WTC11 (cell line): ENCODE measurements around the gene TSPAN4. TPM values are rescaled to one million over a fixed set of nuclear protein-coding genes. Genes with fewer than 3 reads are reported as not detected.

Source experiments
- ATAC-seq: fragments of 200-7000 bp; cut with Tn5 transposase; 2 replicates; pipeline ENCODE4 v1.10.0; 2021; ENCODE audit warnings: mild to moderate bottlenecking, moderate library complexity
- CTCF ChIA-PET: fragments of 300-600 bp; sonication (Branson Sonifier 250); formaldehyde crosslinking; loops from one replicate; lab custom pipeline; 2021; ENCODE audit warnings: antibody characterized with exemption; lab: Charles Lee
- POLR2A ChIA-PET: fragments of 350-600 bp; sonication (Branson Sonifier 250); formaldehyde crosslinking; loops from one replicate; lab custom pipeline; 2021; ENCODE audit warnings: antibody characterized with exemption; lab: Charles Lee
- DNase-seq: peaks from one replicate; pipeline ENCODE4 v3.0.0; 2021; ENCODE audit warnings: low spot score
- H3K27ac Mint-ChIP-seq: 2 replicates; pipeline ENCODE4 v1.8.0; 2021; ENCODE audit warnings: mixed read lengths
- H3K27me3 Mint-ChIP-seq: 2 replicates; pipeline ENCODE4 v1.8.0; 2021; ENCODE audit warnings: low read depth, mild to moderate bottlenecking, moderate library complexity, mixed read lengths
- H3K36me3 Mint-ChIP-seq: 2 replicates; pipeline ENCODE4 v1.8.0; 2021; ENCODE audit warnings: mixed read lengths
- H3K4me1 Mint-ChIP-seq: 2 replicates; pipeline ENCODE4 v1.8.0; 2022; ENCODE audit warnings: mixed read lengths
- H3K4me3 Mint-ChIP-seq: 2 replicates; pipeline ENCODE4 v1.8.0; 2021; ENCODE audit warnings: mild to moderate bottlenecking, moderate library complexity, mixed read lengths
- H3K9me3 Mint-ChIP-seq: 2 replicates; pipeline ENCODE4 v1.8.0; 2021; ENCODE audit warnings: mixed read lengths
- ATF1 ChIP-seq: sonication (generic); formaldehyde crosslinking; IDR thresholded peaks from 2 replicates; pipeline ENCODE4 v1.8.1; 2023; ENCODE audit warnings: mild to moderate bottlenecking, moderate library complexity, missing genetic modification reagents
- ATF2 ChIP-seq: sonication (generic); formaldehyde crosslinking; IDR thresholded peaks from 2 replicates; pipeline ENCODE4 v1.8.1; 2022; ENCODE audit warnings: low read depth, missing genetic modification reagents, borderline replicate concordance
- ATF3 ChIP-seq: sonication (generic); formaldehyde crosslinking; conservative IDR thresholded peaks from 2 replicates; pipeline ENCODE4 v1.8.1; 2022; ENCODE audit warnings: mild to moderate bottlenecking, missing genetic modification reagents
- CBFB ChIP-seq: sonication (generic); formaldehyde crosslinking; IDR thresholded peaks from 2 replicates; pipeline ENCODE4 v1.8.1; 2022; ENCODE audit warnings: mild to moderate bottlenecking, low read depth, missing genetic modification reagents
- CREB1 ChIP-seq: sonication (generic); formaldehyde crosslinking; IDR thresholded peaks from 2 replicates; pipeline ENCODE4 v1.8.0; 2023; ENCODE audit warnings: mild to moderate bottlenecking, missing genetic modification reagents
- CTCF ChIP-seq: fragments of 200-600 bp; IDR thresholded peaks from 2 replicates; pipeline ENCODE4 v1.8.0; 2022; ENCODE audit warnings: antibody characterized with exemption
- E2F1 ChIP-seq: sonication (generic); formaldehyde crosslinking; IDR thresholded peaks from 2 replicates; pipeline ENCODE4 v1.8.0; 2022; ENCODE audit warnings: mild to moderate bottlenecking, missing genetic modification reagents
- E2F5 ChIP-seq: sonication (generic); formaldehyde crosslinking; IDR thresholded peaks from 2 replicates; pipeline ENCODE4 v1.8.1; 2022; ENCODE audit warnings: mild to moderate bottlenecking, moderate library complexity, missing genetic modification reagents
- EMX1 ChIP-seq: fragments of 250-450 bp; sonication (Bioruptor Pico); IDR thresholded peaks from 2 replicates; pipeline ENCODE4 v1.8.0; 2021; ENCODE audit warnings: mild to moderate bottlenecking
- FOXJ3 ChIP-seq: sonication (generic); formaldehyde crosslinking; IDR thresholded peaks from 2 replicates; pipeline ENCODE4 v1.9.0; 2021; ENCODE audit warnings: missing genetic modification reagents, mild to moderate bottlenecking, borderline replicate concordance
- GTF2I ChIP-seq: fragments of 250-450 bp; sonication (Bioruptor Pico); conservative IDR thresholded peaks from 2 replicates; pipeline ENCODE4 v1.4.0; 2021; ENCODE audit warnings: mild to moderate bottlenecking
- IRF2 ChIP-seq: sonication (generic); formaldehyde crosslinking; IDR thresholded peaks from 2 replicates; pipeline ENCODE4 v1.8.0; 2022; ENCODE audit warnings: low read depth, missing genetic modification reagents, borderline replicate concordance
- MXD4 ChIP-seq: fragments of 250-450 bp; sonication (Bioruptor Pico); IDR thresholded peaks from 2 replicates; pipeline ENCODE4 v1.8.0; 2021; ENCODE audit warnings: mild to moderate bottlenecking, moderate library complexity, borderline replicate concordance
- MYBL2 ChIP-seq: sonication (generic); formaldehyde crosslinking; IDR thresholded peaks from 2 replicates; pipeline ENCODE4 v1.8.1; 2023; ENCODE audit warnings: mild to moderate bottlenecking, moderate library complexity, missing genetic modification reagents
- NFE2L1 ChIP-seq: sonication (generic); formaldehyde crosslinking; IDR thresholded peaks from 2 replicates; pipeline ENCODE4 v1.8.1; 2023; ENCODE audit warnings: missing genetic modification reagents
- PRDM15 ChIP-seq: sonication (generic); formaldehyde crosslinking; IDR thresholded peaks from 2 replicates; pipeline ENCODE4 v1.8.0; 2022; ENCODE audit warnings: missing genetic modification reagents
- PRRX2 ChIP-seq: fragments of 250-450 bp; sonication (Bioruptor Pico); IDR thresholded peaks from 2 replicates; pipeline ENCODE4 v1.8.0; 2021; ENCODE audit warnings: mild to moderate bottlenecking
- TCF7 ChIP-seq: sonication (generic); formaldehyde crosslinking; IDR thresholded peaks from 2 replicates; pipeline ENCODE4 v1.8.0; 2022; ENCODE audit warnings: mild to moderate bottlenecking, low read depth, missing genetic modification reagents, moderate library complexity
- TEAD1 ChIP-seq: sonication (generic); formaldehyde crosslinking; IDR thresholded peaks from 2 replicates; pipeline ENCODE4 v1.8.0; 2022; ENCODE audit warnings: mild to moderate bottlenecking, missing genetic modification reagents
- ZNF121 ChIP-seq: sonication (generic); formaldehyde crosslinking; IDR thresholded peaks from 2 replicates; pipeline ENCODE4 v1.8.0; 2023; ENCODE audit warnings: missing genetic modification reagents
- ZNF219 ChIP-seq: sonication (generic); formaldehyde crosslinking; IDR thresholded peaks from 2 replicates; pipeline ENCODE4 v1.8.0; 2023; ENCODE audit warnings: missing genetic modification reagents, mild to moderate bottlenecking, borderline replicate concordance
- ZNF263 ChIP-seq: sonication (generic); formaldehyde crosslinking; IDR thresholded peaks from 2 replicates; pipeline ENCODE4 v1.8.1; 2022; ENCODE audit warnings: low read depth, mild to moderate bottlenecking, moderate library complexity, missing genetic modification reagents
- ZNF317 ChIP-seq: sonication (generic); formaldehyde crosslinking; IDR thresholded peaks from 2 replicates; pipeline ENCODE4 v1.8.1; 2023; ENCODE audit warnings: low read depth, mild to moderate bottlenecking, moderate library complexity, missing genetic modification reagents, borderline replicate concordance
- ZNF423 ChIP-seq: fragments of 250-450 bp; sonication (Bioruptor Pico); IDR thresholded peaks from 2 replicates; pipeline ENCODE4 v2.1.2; 2022; ENCODE audit warnings: mild to moderate bottlenecking, moderate library complexity
- total RNA-seq: library from RNA; stranded (reverse); gene quantifications from 3 replicates; pipeline ENCODE4 v1.2.3, GENCODE V29; 2021

TSPAN4 gene
- total RNA-seq, 1 experiment from 2014 or later = 94.3 TPM

GRCh38 chr11:869399-870126, 26.9 kb downstream of the TSPAN4 start (continued):
- TF ChIP-seq ZNF219 (CRISPR knock-in tag) = no peak
- no peak for TF ChIP-seq NFE2L1
- TF ChIP-seq EMX1 (CRISPR knock-in tag) = no peak
- TF ChIP-seq MYBL2 (CRISPR knock-in tag) = no peak
- TF ChIP-seq PRRX2 = no peak
- no peak for TF ChIP-seq ATF1 (CRISPR knock-in tag)
- TF ChIP-seq MXD4 (CRISPR knock-in tag) = no peak
- TF ChIP-seq IRF2 (CRISPR knock-in tag) = no peak
- TF ChIP-seq ZNF263 (CRISPR knock-in tag) = no peak
- TF ChIP-seq E2F1 (CRISPR knock-in tag) = no peak
- TF ChIP-seq FOXJ3 (CRISPR knock-in tag) = no peak
- TF ChIP-seq ATF2 (CRISPR knock-in tag) = no peak
- no peak for TF ChIP-seq ZNF121
- TF ChIP-seq PRDM15 = no peak

GRCh38 chr11:870127-870413, 27.4 kb downstream of the TSPAN4 start:
- Mint-ChIP-seq H3K4me3 (no peak overlapping the region), H3K9me3 (no peaks in the 10 kb centered on the region), H3K36me3 (peaks cover 9% of the 10 kb centered on the region), H3K4me1 (no peaks in the 10 kb centered on the region), H3K27ac (no peak overlapping the region), H3K27me3 (no peaks in the 10 kb centered on the region; the same call in none of the 2 replicates)
- DNase-seq (peak; percentile 38), ATAC-seq (peak; percentile 25)
- peak; percentile 84 for TF ChIP-seq ZNF423
- TF ChIP-seq IRF2 (CRISPR knock-in tag) = no peak
- TF ChIP-seq MXD4 (CRISPR knock-in tag) = no peak
- ChIA-PET POLR2A (no interaction called here), CTCF (interaction anchor here (1.0 to 2.1 kb wide), 6 partner anchors 19 to 181 kb away, joined by 3 to 8 read pairs (median 4); no protein-coding TSS in a partner anchor)

GRCh38 chr11:870418-870817, 27.8 kb downstream of the TSPAN4 start:
- Mint-ChIP-seq H3K9me3 (no peaks in the 10 kb centered on the region), H3K27me3 (peaks cover under 1% of the 10 kb centered on the region), H3K27ac (no peak overlapping the region), H3K4me1 (no peaks in the 10 kb centered on the region), H3K4me3 (no peak overlapping the region), H3K36me3 (peaks cover 11% of the 10 kb centered on the region)
- POLR2A ChIA-PET = no interaction called here
- no peak for DNase-seq
- no peak for ATAC-seq
- CTCF ChIA-PET = interaction anchor here (0.6 to 2.1 kb wide), 5 partner anchors 19 to 198 kb away, joined by 3 to 5 read pairs (median 4); no protein-coding TSS in a partner anchor
- TF ChIP-seq CBFB (CRISPR knock-in tag) (no peak), CTCF (no peak), ATF3 (CRISPR knock-in tag) (no peak), GTF2I (no peak), E2F5 (CRISPR knock-in tag) (no peak), ATF2 (CRISPR knock-in tag) (no peak), TCF7 (CRISPR knock-in tag) (no peak), ZNF317 (no peak), CREB1 (CRISPR knock-in tag) (no peak), TEAD1 (no peak)
